ENCODE results near the gene EVI2A.
"Not testable (repeated sequence)": the region's sequence is repeated elsewhere in the genome, so short reads cannot be mapped to it uniquely, and the experiment has no call there.

Gene EVI2A

GRCh38 chr17:31313982-31314781 is 7.2 kb downstream of the EVI2A start, which contains the start of gene EVI2B:
EVI2B (minus strand) TSS chr17:31314054; CDS start chr17:31305609, 8,445 bp downstream.
- peak; percentile 78 for DNase-seq (ENCODE audit: low read depth)
- no peak for TF ChIP-seq CTCF (IDR thresholded peaks at IDR 0.05; ENCODE audit: low read length, missing control alignments)
- peak within 1 kb of the TSS; percentile 37 for H3K4me3 ChIP-seq (replicated peaks; ENCODE audit: low read depth, low read length)

- DNase-seq (ENCODE audit: low read depth); H3K4me3 ChIP-seq (replicated peaks; ENCODE audit: low read depth, low read length): not testable (repeated sequence)
Observed at GRCh38 chr17:31312223-31312622, 9.2 kb downstream of the EVI2A start.

GRCh38 chr17:31311526-31311925 is 9.9 kb downstream of the EVI2A start:
- DNase-seq (ENCODE audit: low read depth) = no peak
- no peak overlapping the region for H3K4me3 ChIP-seq (replicated peaks; ENCODE audit: low read depth, low read length)
- no peak for TF ChIP-seq CTCF (IDR thresholded peaks at IDR 0.05; ENCODE audit: low read length, missing control alignments)

- no peak overlapping the region for H3K4me3 ChIP-seq (replicated peaks; ENCODE audit: low read depth, low read length)
- TF ChIP-seq CTCF (IDR thresholded peaks at IDR 0.05; ENCODE audit: low read length, missing control alignments) = no peak
- DNase-seq (ENCODE audit: low read depth) = no peak
Observed at GRCh38 chr17:31310886-31311285, 10.5 kb downstream of the EVI2A start.

- DNase-seq (ENCODE audit: low read depth) = no peak
- no peak overlapping the region for H3K4me3 ChIP-seq (replicated peaks; ENCODE audit: low read depth, low read length)
- TF ChIP-seq CTCF (IDR thresholded peaks at IDR 0.05; ENCODE audit: low read length, missing control alignments) = no peak
Observed at GRCh38 chr17:31310260-31310659, 11.2 kb downstream of the EVI2A start.

- no peak for DNase-seq (ENCODE audit: low read depth)
- H3K4me3 ChIP-seq (replicated peaks; ENCODE audit: low read depth, low read length) = no peak overlapping the region
- no peak for TF ChIP-seq CTCF (IDR thresholded peaks at IDR 0.05; ENCODE audit: low read length, missing control alignments)
Observed at GRCh38 chr17:31309556-31309955, 11.9 kb downstream of the EVI2A start.

- no peak for TF ChIP-seq CTCF (IDR thresholded peaks at IDR 0.05; ENCODE audit: low read length, missing control alignments)
- DNase-seq (ENCODE audit: low read depth) = no peak
- H3K4me3 ChIP-seq (replicated peaks; ENCODE audit: low read depth, low read length) = no peak overlapping the region
Observed at GRCh38 chr17:31308372-31309334, 12.8 kb downstream of the EVI2A start.

Measured in fibroblast of pulmonary artery (primary cell).